Head of caudate nucleus (tissue), 42 donors: Measurements from ENCODE around the gene LINC00305.

ENCODE experiments used
- DNase-seq, 42 donors: peaks; one replicate each; pipeline versions ENCODE4 v3.0.0 to v3.0.0-alpha.2; 2020 to 2021; ENCODE audit warnings: mixed read lengths in 7 of 42
- intact Hi-C: fragments of 100-400 bp; cut with DNase I; formaldehyde crosslinking; loops from one replicate; pipeline ENCODE4 v1.15.0; 2022

LINC00305 gene

DNA sequence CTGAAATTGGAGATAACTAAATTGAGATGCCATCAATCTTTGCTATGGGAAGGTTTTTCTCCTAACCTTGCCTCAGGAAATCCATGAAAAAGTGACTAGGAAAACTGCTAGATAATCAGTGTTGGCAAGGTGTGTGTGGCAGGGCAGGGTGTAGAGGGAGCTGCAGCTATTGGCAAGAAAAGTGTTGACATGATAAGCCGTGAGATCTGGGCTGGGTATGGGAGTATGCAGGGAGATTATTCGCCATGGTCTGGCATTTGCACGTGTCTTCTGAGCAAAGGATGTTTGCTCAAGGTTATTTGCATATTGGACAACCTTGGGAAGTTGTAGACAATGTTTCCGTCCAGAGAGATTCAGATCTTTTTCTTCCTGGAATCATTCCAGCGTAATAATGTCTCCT is 104.3 kb downstream of the LINC00305 start:
- intact Hi-C loops = no loop called here
- no peak for DNase-seq

DNA sequence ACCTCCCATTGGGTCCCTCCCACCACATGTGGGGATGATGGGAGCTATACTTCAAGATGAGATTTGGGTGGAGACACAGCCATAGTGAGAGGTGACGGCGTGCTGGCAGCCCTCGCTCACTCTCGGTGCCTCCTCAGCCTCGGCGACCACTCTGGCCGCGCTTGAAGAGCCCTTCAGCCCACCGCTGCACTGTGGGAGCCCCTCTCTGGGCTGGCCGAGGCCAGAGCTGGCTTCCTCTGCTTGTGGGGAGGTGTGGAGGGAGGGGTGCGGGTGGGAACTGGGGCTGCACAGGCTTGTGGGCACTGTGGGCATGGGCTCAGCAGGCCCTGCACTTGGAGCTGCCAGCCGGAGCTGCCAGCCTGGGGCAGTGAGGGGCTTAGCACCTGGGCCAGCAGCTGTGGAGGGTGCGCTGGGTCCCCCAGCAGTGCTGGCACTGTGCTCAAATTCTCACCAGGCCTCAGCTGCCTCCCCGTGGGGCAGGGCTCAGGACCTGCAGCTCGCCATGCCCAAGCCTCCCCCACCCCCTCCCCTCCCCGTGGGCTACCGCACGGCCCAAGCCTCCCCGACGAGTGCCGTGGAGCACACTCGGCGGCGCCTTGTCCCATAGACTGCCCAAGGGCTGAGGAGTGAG is 106.0 kb downstream of the LINC00305 start:
- DNase-seq = no peak
- intact Hi-C loops = no loop called here

DNA sequence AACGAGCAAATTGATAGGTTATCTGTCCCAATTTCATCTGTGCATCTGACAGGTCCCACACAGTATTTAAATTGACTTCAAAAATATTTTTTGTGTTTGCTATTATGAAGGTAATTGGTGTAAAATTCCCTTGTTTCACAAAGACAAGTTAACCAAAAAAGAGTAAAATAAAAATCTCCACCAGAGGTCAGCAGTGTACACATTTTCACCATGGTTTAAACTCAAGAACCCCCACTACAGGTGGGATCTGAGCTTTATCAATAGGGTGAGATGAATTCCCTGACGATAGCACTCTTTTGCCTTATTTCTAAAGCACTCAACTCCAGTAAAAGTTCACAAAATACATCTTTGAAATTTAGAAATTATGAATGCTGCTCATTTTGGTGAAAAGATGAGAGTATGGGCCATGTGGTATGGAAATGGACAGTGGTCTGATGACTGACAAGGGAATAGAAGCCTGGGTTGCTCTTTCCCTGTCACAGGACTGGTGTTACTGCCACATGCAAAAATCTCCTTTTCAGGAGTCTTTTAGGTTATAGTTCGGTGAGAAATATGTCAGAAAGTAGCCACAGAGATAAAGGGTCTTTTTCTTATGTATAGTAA is 111.0 kb downstream of the LINC00305 start:
- peak in 1 of 42 donors; percentile 11 for DNase-seq
- intact Hi-C loops = no loop called here

DNA sequence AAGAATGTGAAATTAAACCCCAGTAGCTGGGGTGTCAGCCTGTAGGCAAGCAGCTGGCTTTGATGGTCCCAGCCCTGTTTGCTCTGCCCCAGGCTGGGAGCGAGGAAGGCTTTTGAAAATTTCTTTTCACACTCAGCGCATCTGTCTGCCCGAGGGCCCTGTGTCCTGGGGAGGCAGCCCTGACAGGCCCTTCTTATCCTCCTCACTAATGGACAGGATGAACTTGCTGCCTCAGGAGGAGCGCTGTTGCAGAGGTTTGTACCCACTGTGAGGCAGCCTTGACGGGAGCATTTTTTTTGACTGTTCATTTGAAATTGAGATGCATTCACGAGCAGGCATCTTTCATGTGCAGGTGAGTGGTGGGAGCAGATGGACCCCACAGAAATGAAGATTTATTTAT is 116.6 kb downstream of the LINC00305 start:
- intact Hi-C loops = no loop called here
- no peak for DNase-seq

DNA sequence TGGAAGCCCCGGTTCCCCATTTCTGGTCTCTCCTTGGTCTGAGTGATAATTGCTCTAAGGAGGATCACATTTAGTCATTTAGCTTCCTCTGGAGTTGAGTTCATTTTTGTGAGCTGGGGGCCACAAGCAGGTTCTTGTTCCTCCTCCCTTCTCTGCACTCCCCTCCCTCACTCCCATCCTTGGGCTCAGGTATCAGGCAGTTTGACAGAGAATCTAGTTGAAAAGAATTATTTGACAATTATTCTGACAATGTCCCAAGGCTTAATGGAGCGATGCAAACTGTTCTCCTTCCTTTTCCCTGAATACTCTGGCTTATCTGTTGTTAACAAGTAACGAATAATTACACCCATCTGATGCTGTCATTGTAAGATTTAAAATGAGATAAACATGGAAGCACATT is 117.5 kb downstream of the LINC00305 start:
- intact Hi-C loops = no loop called here
- no peak for DNase-seq
